ENCODE results near the gene CSRP1. TPM values are rescaled to one million over a fixed set of nuclear protein-coding genes. Genes with fewer than 3 reads are reported as not detected.

CSRP1 gene
- total RNA-seq, 1 experiment from 2014 or later: 14.3 TPM

- ChIA-PET CTCF (interaction anchor here (0.7 to 3.3 kb wide), 10 partner anchors 10 to 250 kb away, joined by 3 to 28 read pairs (median 6); no protein-coding TSS in a partner anchor), POLR2A (no interaction called here)
- no peaks in the 10 kb centered on the region for H3K9me3 Mint-ChIP-seq
- no peak for ATAC-seq
- no peak overlapping the region for H3K4me3 Mint-ChIP-seq
- DNase-seq (ENCODE audit: low spot score): no peak
- no peak for TF ChIP-seq ZNF416 (CRISPR knock-in tag; IDR thresholded peaks at IDR 0.05)
- no peak for TF ChIP-seq FOXP4 (CRISPR knock-in tag; IDR thresholded peaks at IDR 0.05)
- TF ChIP-seq ZSCAN18 (CRISPR knock-in tag; IDR thresholded peaks at IDR 0.05): no peak
- no peak for TF ChIP-seq GABPB1 (CRISPR knock-in tag; IDR thresholded peaks at IDR 0.05)
- TF ChIP-seq NR3C1 (CRISPR knock-in tag; conservative IDR thresholded peaks at IDR 0.05; ENCODE audit: low read depth): no peak
- no peak for TF ChIP-seq E2F4 (CRISPR knock-in tag; IDR thresholded peaks at IDR 0.05; ENCODE audit: borderline replicate concordance, low read depth)
- TF ChIP-seq SMAD3 (CRISPR knock-in tag; IDR thresholded peaks at IDR 0.05; ENCODE audit: borderline replicate concordance): no peak
- no peak for TF ChIP-seq ATF2 (CRISPR knock-in tag; IDR thresholded peaks at IDR 0.05; ENCODE audit: borderline replicate concordance, low read depth)
- TF ChIP-seq ZNF121 (CRISPR knock-in tag; IDR thresholded peaks at IDR 0.05): no peak
- no peak for TF ChIP-seq NR2C2 (CRISPR knock-in tag; IDR thresholded peaks at IDR 0.05)
- no peak for TF ChIP-seq HMGA2 (CRISPR knock-in tag; IDR thresholded peaks at IDR 0.05)
- no peak for TF ChIP-seq MYBL2 (CRISPR knock-in tag; IDR thresholded peaks at IDR 0.05)
- TF ChIP-seq CBFB (CRISPR knock-in tag; IDR thresholded peaks at IDR 0.05; ENCODE audit: low read depth): no peak
- TF ChIP-seq ZNF232 (CRISPR knock-in tag; IDR thresholded peaks at IDR 0.05): no peak
- TF ChIP-seq ATF3 (CRISPR knock-in tag; conservative IDR thresholded peaks at IDR 0.05): no peak
- peaks cover 29% of the 10 kb centered on the region for H3K4me1 Mint-ChIP-seq
- H3K36me3 Mint-ChIP-seq: no peaks in the 10 kb centered on the region
- H3K27me3 Mint-ChIP-seq (ENCODE audit: low read depth): peaks cover 31% of the 10 kb centered on the region
- no peak overlapping the region for H3K27ac Mint-ChIP-seq
Measured at GRCh38 chr1:201544710-201545109, 37.8 kb upstream of the CSRP1 start.

GRCh38 chr1:201543871-201544642 is 37.1 kb upstream of the CSRP1 start:
- Mint-ChIP-seq H3K36me3 (no peaks in the 10 kb centered on the region), H3K27me3 (ENCODE audit: low read depth) (peaks cover 36% of the 10 kb centered on the region)
- ATAC-seq: no peak

More at GRCh38 chr1:201543871-201544642, 37.1 kb upstream of the CSRP1 start:
- H3K27ac Mint-ChIP-seq: no peak overlapping the region
- peaks cover 31% of the 10 kb centered on the region for H3K4me1 Mint-ChIP-seq
- no peak for DNase-seq (ENCODE audit: low spot score)
- ChIA-PET POLR2A (no interaction called here), CTCF (interaction anchor here (0.7 to 3.3 kb wide), 10 partner anchors 9 to 251 kb away, joined by 3 to 28 read pairs (median 5); no protein-coding TSS in a partner anchor)
- H3K9me3 Mint-ChIP-seq: no peaks in the 10 kb centered on the region
- no peak overlapping the region for H3K4me3 Mint-ChIP-seq
- TF ChIP-seq CREB1 (CRISPR knock-in tag; IDR thresholded peaks at IDR 0.05) (no peak), PRDM15 (CRISPR knock-in tag; IDR thresholded peaks at IDR 0.05) (no peak), FOXP1 (CRISPR knock-in tag; IDR thresholded peaks at IDR 0.05; ENCODE audit: borderline replicate concordance) (no peak), ZNF396 (CRISPR knock-in tag; IDR thresholded peaks at IDR 0.05; ENCODE audit: borderline replicate concordance) (no peak), ELF4 (CRISPR knock-in tag; IDR thresholded peaks at IDR 0.05; ENCODE audit: low read depth) (no peak), ATF1 (CRISPR knock-in tag; IDR thresholded peaks at IDR 0.05) (no peak), ZNF317 (CRISPR knock-in tag; IDR thresholded peaks at IDR 0.05; ENCODE audit: borderline replicate concordance, low read depth) (no peak)
